PC-3 (cell line): ENCODE results near the gene APOBEC3C. TPM values are rescaled to one million over a fixed set of nuclear protein-coding genes. Genes with fewer than 3 reads are reported as not detected.
"Not testable (repeated sequence)": the region's sequence is repeated elsewhere in the genome, so short reads cannot be mapped to it uniquely, and the experiment has no call there.

Experiments used
- ATAC-seq: fragments of 200-7000 bp; cut with Tn5 transposase; 2 replicates; pipeline ENCODE4 v1.9.1; 2020; ENCODE audit warnings: mild to moderate bottlenecking, moderate library complexity
- BruUV-seq: library from RNA; stranded (reverse); fragments of 400-500 nt; replicated peaks from 2 replicates; lab custom pipeline; 2021; lab: Mats Ljungman, UMichigan
- CTCF ChIA-PET: fragments of 300-600 bp; sonication (Branson Sonifier 250); formaldehyde crosslinking; loops from one replicate; lab custom pipeline; 2022; ENCODE audit warnings: antibody characterized with exemption; lab: Charles Lee
- POLR2A ChIA-PET: fragments of 300-600 bp; sonication (Branson Sonifier 250); formaldehyde crosslinking; loops from one replicate; lab custom pipeline; 2022; ENCODE audit warnings: antibody characterized with exemption; ENCODE audit not compliant: unreplicated experiment; lab: Charles Lee
- DNase-seq: peaks from one replicate; pipeline ENCODE4 v3.0.0-alpha.2; 2015
- H2AFZ ChIP-seq: fragments of 300-600 bp; sonication (generic); 2 replicates; pipeline ENCODE4 v1.6.0; 2016; ENCODE audit warnings: antibody characterized with exemption, low read length
- H3F3A ChIP-seq: fragments of 300-600 bp; sonication (generic); one replicate; pipeline ENCODE4 v1.6.0; 2017; ENCODE audit warnings: antibody characterized with exemption, low read length, control low read depth, mild to moderate bottlenecking; ENCODE audit not compliant: unreplicated experiment
- H3K27ac ChIP-seq: fragments of 300-600 bp; sonication (generic); 2 replicates; pipeline ENCODE4 v1.5.1; 2016; ENCODE audit warnings: mild to moderate bottlenecking, low read length
- H3K27me3 ChIP-seq: fragments of 300-600 bp; sonication (generic); 2 replicates; pipeline ENCODE4 v1.6.1; 2016; ENCODE audit warnings: low read length, mixed read lengths
- H3K36me3 ChIP-seq: fragments of 300-600 bp; sonication (generic); 2 replicates; pipeline ENCODE4 v1.6.1; 2016; ENCODE audit warnings: low read depth, mixed run types, low read length, mixed read lengths
- H3K4me1 ChIP-seq: fragments of 300-600 bp; sonication (generic); 2 replicates; pipeline ENCODE4 v1.5.1; 2016; ENCODE audit warnings: low read length; ENCODE audit not compliant: insufficient read depth
- H3K4me2 ChIP-seq: fragments of 300-600 bp; sonication (generic); 2 replicates; pipeline ENCODE4 v1.6.0; 2016; ENCODE audit warnings: low read length
- H3K4me3 ChIP-seq: fragments of 300-600 bp; sonication (generic); 2 replicates; pipeline ENCODE4 v1.5.1; 2016; ENCODE audit warnings: mild to moderate bottlenecking, low read length, mixed read lengths
- H3K79me2 ChIP-seq: fragments of 300-600 bp; sonication (generic); 2 replicates; pipeline ENCODE4 v1.6.1; 2017; ENCODE audit warnings: low read length, mixed read lengths
- H3K9ac ChIP-seq: fragments of 300-600 bp; sonication (generic); 2 replicates; pipeline ENCODE4 v1.6.0; 2016; ENCODE audit warnings: mild to moderate bottlenecking, low read length
- H3K9me2 ChIP-seq: fragments of 300-600 bp; sonication (generic); replicated peaks from 2 replicates; pipeline ENCODE4 v1.6.1; 2016; ENCODE audit warnings: mixed run types, low read length, mixed read lengths
- H3K9me3 ChIP-seq: fragments of 300-600 bp; sonication (generic); 2 replicates; pipeline ENCODE4 v1.6.1; 2016; ENCODE audit warnings: low read length, mixed read lengths
- H4K20me1 ChIP-seq: fragments of 300-600 bp; sonication (generic); 2 replicates; pipeline ENCODE4 v1.6.1; 2016; ENCODE audit warnings: low read length, mixed read lengths
- EZH2 ChIP-seq: fragments of 300-600 bp; sonication (generic); IDR thresholded peaks from one replicate; pipeline ENCODE4 v1.6.1; 2017; ENCODE audit warnings: antibody characterized with exemption, mild to moderate bottlenecking, low read length; ENCODE audit not compliant: unreplicated experiment
- intact Hi-C: fragments of 100-400 bp; cut with micrococcal nuclease; formaldehyde crosslinking; loops from 2 replicates; pipeline ENCODE4 v1.9.0; 2023
- total RNA-seq: library from RNA; depleted of rRNA; stranded (reverse); fragments of >200 nt; gene quantifications from 2 replicates; pipeline ENCODE4 v1.2.3, GENCODE V29; 2014

APOBEC3C gene
- total RNA-seq, 1 experiment from 2014 or later: 35.5 TPM

GRCh38 chr22:39041908-39042307 lies 27.9 kb downstream of the APOBEC3C start:
- no TSS peak for BruUV-seq
- CTCF ChIA-PET: no interaction called here

DNA sequence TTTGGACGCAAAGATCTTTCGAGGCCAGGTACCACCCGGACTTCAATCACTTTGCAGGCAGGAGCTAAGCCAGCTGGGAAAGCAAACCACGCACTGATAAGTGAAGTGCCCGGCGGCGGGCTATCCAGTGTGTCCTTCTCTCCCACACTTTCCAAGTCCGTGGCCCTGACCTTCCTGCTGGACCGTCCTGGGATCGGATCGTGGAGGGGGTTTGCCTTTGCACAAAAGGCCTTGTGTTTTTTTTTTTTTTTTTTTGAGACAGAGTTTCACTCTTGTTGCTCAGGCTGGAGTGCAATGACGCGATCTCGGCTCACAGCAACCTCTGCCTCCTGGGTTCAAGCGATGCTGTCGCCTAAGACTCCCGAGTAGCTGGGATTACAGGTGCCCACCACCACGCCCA lies 29.0 kb downstream of the APOBEC3C start:
- H3F3A ChIP-seq, H3K4me3 ChIP-seq, H3K36me3 ChIP-seq, H3K9me2 ChIP-seq, H3K79me2 ChIP-seq, POLR2A ChIA-PET, CTCF ChIA-PET, H4K20me1 ChIP-seq, H3K9me3 ChIP-seq, H3K9ac ChIP-seq, ATAC-seq, H3K4me1 ChIP-seq, H3K27ac ChIP-seq, H3K27me3 ChIP-seq, intact Hi-C loops, DNase-seq, H3K4me2 ChIP-seq, H2AFZ ChIP-seq, BruUV-seq: not testable (repeated sequence)

More at GRCh38 chr22:39041908-39042307, 27.9 kb downstream of the APOBEC3C start:
- Histone ChIP-seq H3K4me2 (no peak overlapping the region), H3K79me2 (no peaks in the 10 kb centered on the region), H3K9ac (no peak overlapping the region), H3K36me3 (no peaks in the 10 kb centered on the region), H4K20me1 (no peaks in the 10 kb centered on the region), H3K27me3 (no peaks in the 10 kb centered on the region), H3K27ac (no peak overlapping the region), H2AFZ (no peak overlapping the region), H3K9me2 (no peaks in the 10 kb centered on the region), H3K4me3 (no peak overlapping the region), H3F3A (no peaks in the 10 kb centered on the region), H3K9me3 (no peaks in the 10 kb centered on the region), H3K4me1 (no peaks in the 10 kb centered on the region)
- POLR2A ChIA-PET: no interaction called here
- ATAC-seq: no peak
- DNase-seq: no peak
- no peak for TF ChIP-seq EZH2
- intact Hi-C loops: no loop called here

DNA sequence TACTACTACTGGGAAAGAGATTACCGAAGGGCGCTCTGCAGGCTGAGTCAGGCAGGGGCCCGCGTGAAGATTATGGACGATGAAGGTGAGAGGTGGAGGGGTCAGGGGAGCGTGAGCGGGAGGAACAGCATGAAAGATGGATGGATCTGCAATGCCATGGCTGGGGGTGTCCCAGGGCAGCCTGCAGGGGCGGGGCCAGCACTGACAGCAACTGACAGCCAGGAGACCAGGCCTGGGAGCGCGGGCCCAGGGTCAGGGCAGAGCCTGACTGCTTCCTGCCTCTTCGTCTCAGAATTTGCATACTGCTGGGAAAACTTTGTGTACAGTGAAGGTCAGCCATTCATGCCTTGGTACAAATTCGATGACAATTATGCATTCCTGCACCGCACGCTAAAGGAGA lies 31.1 kb downstream of the APOBEC3C start:
- H3K9me3 ChIP-seq, DNase-seq, H3K4me3 ChIP-seq, H3K9me2 ChIP-seq, ATAC-seq, POLR2A ChIA-PET, intact Hi-C loops, H3K9ac ChIP-seq, H4K20me1 ChIP-seq, H3K36me3 ChIP-seq, BruUV-seq, H3K27ac ChIP-seq, H2AFZ ChIP-seq, H3F3A ChIP-seq, H3K4me2 ChIP-seq, H3K79me2 ChIP-seq, H3K4me1 ChIP-seq, H3K27me3 ChIP-seq, CTCF ChIA-PET: not testable (repeated sequence)

GRCh38 chr22:39049486-39049885 lies 35.4 kb downstream of the APOBEC3C start:
- DNase-seq, H3K4me1 ChIP-seq, H2AFZ ChIP-seq, ATAC-seq, H3K27ac ChIP-seq, H3K36me3 ChIP-seq, H3K4me3 ChIP-seq, H4K20me1 ChIP-seq, H3K9ac ChIP-seq, H3K9me3 ChIP-seq, H3K27me3 ChIP-seq, H3K4me2 ChIP-seq, H3K9me2 ChIP-seq, BruUV-seq, intact Hi-C loops, POLR2A ChIA-PET, H3F3A ChIP-seq, CTCF ChIA-PET, H3K79me2 ChIP-seq: not testable (repeated sequence)

DNA sequence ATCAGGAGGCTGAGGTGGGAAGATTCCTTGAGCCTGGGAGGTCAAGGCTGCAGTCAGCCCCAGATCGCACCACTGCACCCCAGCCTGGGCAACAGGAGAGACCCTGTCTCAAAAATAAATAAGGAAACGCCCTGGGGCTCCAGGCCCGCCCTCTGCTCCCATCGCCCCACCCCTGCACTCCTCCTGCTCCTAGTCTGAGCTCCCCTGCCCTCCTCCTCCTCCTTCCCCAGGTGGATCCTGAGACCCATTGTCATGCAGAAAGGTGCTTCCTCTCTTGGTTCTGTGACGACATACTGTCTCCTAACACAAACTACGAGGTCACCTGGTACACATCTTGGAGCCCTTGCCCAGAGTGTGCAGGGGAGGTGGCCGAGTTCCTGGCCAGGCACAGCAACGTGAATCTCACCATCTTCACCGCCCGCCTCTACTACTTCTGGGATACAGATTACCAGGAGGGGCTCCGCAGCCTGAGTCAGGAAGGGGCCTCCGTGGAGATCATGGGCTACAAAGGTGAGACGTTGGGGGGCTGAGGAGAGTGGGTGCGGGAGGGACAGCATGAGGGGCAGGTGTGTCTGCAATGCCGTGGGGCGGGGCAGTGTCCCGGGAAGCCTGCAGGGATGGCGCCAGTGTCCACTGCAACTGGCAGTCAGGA lies 37.9 kb downstream of the APOBEC3C start:
- H3K27ac ChIP-seq, H3K36me3 ChIP-seq, H3K9me2 ChIP-seq, BruUV-seq, DNase-seq, POLR2A ChIA-PET, ATAC-seq, H3K27me3 ChIP-seq, H3F3A ChIP-seq, H2AFZ ChIP-seq, H3K4me3 ChIP-seq, H3K9ac ChIP-seq, H3K4me1 ChIP-seq, intact Hi-C loops, H3K79me2 ChIP-seq, CTCF ChIA-PET, H3K9me3 ChIP-seq, H4K20me1 ChIP-seq, H3K4me2 ChIP-seq: not testable (repeated sequence)
